Panc1 (cell line): ENCODE results near the gene ABHD18.
"Not testable (repeated sequence)": the region's sequence is repeated elsewhere in the genome, so short reads cannot be mapped to it uniquely, and the experiment has no call there.

ENCODE experiments used
- POLR2AphosphoS5 ChIP-seq: IDR thresholded peaks from 2 replicates; pipeline ENCODE4 v1.6.1; 2012; ENCODE audit warnings: mild to moderate bottlenecking, low read depth, low read length, moderate library complexity
- TF ChIP-seq, protein P1 (sequence below): fragments of 450-650 bp; IDR thresholded peaks from 2 replicates; pipeline ENCODE4 v1.5.1; 2017; ENCODE audit warnings: mild to moderate bottlenecking
- TF ChIP-seq, protein P2 (sequence below), 2 experiments: IDR thresholded peaks; 2 replicates each; pipeline ENCODE4 v1.6.1; 2011 to 2012; ENCODE audit warnings: low read depth in 2 of 2, control low read depth in 1 of 2, low read length in 1 of 2, mild to moderate bottlenecking in 1 of 2, moderate library complexity in 1 of 2; ENCODE audit not compliant: insufficient read depth in 1 of 2

DNA sequence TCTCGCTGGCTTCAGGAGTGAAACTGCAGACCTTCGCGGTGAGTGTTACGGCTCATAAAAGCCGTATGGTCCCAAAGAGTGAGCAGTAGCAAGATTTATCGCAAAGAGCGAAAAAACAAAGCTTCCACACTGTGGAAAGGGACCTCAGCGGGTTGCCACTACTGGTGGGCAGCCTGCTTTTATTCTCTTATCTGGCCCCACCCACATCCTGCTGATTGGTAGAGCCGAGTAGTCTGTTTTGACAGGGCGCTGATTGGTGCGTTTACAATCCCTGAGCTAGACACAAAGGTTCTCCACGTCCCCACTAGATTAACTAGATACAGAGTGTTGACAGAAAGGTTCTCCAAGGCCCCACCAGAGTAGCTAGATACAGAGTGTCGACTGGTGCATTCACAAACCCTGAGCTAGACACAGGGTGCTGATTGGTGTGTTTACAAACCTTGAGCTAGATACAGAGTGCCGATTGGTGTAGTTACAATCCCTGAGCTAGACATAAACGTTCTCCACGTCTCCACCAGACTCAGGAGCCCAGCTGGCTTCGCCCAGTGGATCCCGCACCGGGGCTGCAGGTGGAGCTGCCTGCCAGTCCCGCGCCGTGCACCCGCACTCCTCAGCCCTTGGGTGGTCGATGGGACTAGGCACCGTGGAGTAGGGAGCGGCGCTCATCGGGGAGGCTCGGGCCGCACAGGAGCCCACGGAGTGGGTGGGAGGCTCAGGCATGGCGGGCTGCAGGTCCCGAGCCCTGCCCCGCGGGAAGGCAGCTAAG, 1.4 kb upstream of the ABHD18 start:
- TF ChIP-seq, protein P1, sequence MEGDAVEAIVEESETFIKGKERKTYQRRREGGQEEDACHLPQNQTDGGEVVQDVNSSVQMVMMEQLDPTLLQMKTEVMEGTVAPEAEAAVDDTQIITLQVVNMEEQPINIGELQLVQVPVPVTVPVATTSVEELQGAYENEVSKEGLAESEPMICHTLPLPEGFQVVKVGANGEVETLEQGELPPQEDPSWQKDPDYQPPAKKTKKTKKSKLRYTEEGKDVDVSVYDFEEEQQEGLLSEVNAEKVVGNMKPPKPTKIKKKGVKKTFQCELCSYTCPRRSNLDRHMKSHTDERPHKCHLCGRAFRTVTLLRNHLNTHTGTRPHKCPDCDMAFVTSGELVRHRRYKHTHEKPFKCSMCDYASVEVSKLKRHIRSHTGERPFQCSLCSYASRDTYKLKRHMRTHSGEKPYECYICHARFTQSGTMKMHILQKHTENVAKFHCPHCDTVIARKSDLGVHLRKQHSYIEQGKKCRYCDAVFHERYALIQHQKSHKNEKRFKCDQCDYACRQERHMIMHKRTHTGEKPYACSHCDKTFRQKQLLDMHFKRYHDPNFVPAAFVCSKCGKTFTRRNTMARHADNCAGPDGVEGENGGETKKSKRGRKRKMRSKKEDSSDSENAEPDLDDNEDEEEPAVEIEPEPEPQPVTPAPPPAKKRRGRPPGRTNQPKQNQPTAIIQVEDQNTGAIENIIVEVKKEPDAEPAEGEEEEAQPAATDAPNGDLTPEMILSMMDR: not testable (repeated sequence)
- TF ChIP-seq, protein P2, sequence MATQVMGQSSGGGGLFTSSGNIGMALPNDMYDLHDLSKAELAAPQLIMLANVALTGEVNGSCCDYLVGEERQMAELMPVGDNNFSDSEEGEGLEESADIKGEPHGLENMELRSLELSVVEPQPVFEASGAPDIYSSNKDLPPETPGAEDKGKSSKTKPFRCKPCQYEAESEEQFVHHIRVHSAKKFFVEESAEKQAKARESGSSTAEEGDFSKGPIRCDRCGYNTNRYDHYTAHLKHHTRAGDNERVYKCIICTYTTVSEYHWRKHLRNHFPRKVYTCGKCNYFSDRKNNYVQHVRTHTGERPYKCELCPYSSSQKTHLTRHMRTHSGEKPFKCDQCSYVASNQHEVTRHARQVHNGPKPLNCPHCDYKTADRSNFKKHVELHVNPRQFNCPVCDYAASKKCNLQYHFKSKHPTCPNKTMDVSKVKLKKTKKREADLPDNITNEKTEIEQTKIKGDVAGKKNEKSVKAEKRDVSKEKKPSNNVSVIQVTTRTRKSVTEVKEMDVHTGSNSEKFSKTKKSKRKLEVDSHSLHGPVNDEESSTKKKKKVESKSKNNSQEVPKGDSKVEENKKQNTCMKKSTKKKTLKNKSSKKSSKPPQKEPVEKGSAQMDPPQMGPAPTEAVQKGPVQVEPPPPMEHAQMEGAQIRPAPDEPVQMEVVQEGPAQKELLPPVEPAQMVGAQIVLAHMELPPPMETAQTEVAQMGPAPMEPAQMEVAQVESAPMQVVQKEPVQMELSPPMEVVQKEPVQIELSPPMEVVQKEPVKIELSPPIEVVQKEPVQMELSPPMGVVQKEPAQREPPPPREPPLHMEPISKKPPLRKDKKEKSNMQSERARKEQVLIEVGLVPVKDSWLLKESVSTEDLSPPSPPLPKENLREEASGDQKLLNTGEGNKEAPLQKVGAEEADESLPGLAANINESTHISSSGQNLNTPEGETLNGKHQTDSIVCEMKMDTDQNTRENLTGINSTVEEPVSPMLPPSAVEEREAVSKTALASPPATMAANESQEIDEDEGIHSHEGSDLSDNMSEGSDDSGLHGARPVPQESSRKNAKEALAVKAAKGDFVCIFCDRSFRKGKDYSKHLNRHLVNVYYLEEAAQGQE (IDR thresholded peaks at IDR 0.05; ENCODE audit: insufficient read depth in 1 of 2, low read depth in 2 of 2, low read length in 1 of 2): not testable (repeated sequence)
- not testable (repeated sequence) for TF ChIP-seq POLR2AphosphoS5
